ENCODE results near the gene HIPK2. TPM values are rescaled to one million over a fixed set of nuclear protein-coding genes. Genes with fewer than 3 reads are reported as not detected.

HIPK2 gene
- total RNA-seq, 1 donor from 2014 or later: 5.8 TPM

DNA sequence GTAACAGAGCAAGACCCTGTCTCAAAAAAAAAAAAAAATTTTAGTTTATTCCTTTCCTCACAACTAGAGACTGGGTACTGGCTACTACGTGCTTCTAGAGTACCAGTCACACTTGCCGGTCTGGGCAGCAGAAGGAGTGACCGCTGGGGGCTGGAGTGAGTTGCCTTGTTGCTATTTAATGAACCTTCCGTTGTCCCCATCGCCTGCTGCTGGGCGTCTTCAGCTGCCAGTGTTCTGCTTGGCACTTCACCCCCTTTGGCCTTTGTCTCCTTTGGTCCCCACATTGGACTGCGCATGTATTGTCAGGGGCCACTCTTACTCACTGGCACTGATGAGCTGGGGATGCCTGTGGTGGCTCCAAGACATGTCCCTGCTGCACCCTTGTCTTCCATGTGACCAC lies 143.7 kb downstream of the HIPK2 start:
- H3K27me3 ChIP-seq (ENCODE audit: control insufficient read depth, insufficient read depth, low read length): no peaks in the 10 kb centered on the region
- TF ChIP-seq CTCF (IDR thresholded peaks at IDR 0.05; ENCODE audit: insufficient read depth, low read length, severe bottlenecking): no peak
- peaks cover 12% of the 10 kb centered on the region for H3K36me3 ChIP-seq (ENCODE audit: control insufficient read depth, insufficient read depth, low read length)
- DNase-seq (ENCODE audit: low read depth) (no peak), FAIRE-seq (no peak)
- no peak overlapping the region for H3K4me3 ChIP-seq (ENCODE audit: low read depth, low read length)

DNA sequence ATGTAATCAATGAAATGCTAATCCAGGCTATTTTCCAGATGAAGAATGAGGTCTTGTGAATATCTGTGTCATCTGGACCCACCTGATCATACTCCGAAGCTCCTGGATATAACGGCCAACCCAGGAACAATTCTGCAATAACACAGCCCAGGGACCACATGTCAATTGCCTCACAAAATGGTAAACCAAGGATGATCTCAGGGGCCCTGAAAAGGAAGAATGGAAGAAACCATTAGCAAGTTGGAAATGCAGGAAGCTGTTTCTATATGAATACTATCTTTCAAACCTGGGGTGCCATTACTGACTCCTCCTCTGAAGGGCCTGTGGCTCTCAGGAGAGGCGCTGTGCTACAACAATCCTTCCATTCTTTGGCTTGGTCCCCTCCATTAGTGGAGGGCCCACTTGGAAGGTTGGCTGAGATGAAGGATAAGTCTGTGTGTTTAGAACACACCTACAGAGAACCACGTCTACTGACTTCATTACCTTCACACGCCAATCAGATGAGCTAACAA lies 146.2 kb downstream of the HIPK2 start:
- no peaks in the 10 kb centered on the region for H3K27me3 ChIP-seq (ENCODE audit: control insufficient read depth, insufficient read depth, low read length)
- FAIRE-seq: no peak

DNA sequence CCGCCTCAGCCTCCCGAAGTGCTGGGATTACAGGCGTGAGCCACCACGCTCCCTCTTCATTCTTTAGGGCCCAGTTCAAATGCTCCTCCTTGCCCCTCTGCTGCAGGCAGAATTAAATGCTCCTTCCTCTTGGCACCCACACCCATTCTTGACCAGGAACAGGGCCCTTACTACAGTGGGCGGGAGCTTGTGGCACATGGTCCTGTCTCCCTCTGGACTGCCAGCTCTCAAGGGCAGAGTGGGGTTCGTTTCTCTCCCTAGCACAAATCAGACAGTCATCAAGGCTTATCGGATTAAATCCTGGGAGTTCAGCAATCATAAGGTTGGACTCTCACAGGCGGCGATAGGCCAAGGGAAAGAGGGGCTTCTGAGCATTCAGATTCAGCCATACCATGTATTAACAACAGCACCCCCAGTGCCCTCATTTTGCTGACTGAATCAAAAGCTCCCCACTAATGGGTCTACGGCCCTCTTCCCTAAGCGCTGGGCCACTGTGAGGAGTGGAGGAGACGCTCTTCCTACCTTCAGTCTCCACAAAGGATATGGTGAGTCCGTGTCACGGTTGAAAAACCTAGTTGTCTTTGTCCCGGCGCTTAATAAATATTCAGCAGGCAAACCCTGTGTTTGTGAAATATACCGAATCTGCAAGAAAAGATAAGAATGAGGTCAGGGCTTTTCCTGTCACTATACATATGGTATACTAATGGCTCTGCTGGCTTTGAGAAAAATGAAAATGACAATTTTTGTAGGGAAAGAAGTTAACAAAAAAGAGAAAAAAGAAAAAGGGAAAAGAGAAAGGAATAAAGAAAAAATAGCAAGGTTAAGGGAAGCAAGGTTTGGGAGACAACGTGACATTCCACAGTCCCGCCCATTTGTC lies 146.9 kb downstream of the HIPK2 start:
- FAIRE-seq: no peak
- no peak for TF ChIP-seq CTCF (IDR thresholded peaks at IDR 0.05; ENCODE audit: insufficient read depth, low read length, severe bottlenecking)
- H3K27me3 ChIP-seq (ENCODE audit: control insufficient read depth, insufficient read depth, low read length): no peaks in the 10 kb centered on the region
- H3K36me3 ChIP-seq (ENCODE audit: control insufficient read depth, insufficient read depth, low read length): peaks cover 18% of the 10 kb centered on the region
- no peak for DNase-seq (ENCODE audit: low read depth)
- H3K4me3 ChIP-seq (ENCODE audit: low read depth, low read length): no peak overlapping the region

More for the DNA sequence above, 146.2 kb downstream of the HIPK2 start:
- Histone ChIP-seq H3K4me3 (ENCODE audit: low read depth, low read length) (no peak overlapping the region), H3K36me3 (ENCODE audit: control insufficient read depth, insufficient read depth, low read length) (peaks cover 14% of the 10 kb centered on the region)
- TF ChIP-seq CTCF (IDR thresholded peaks at IDR 0.05; ENCODE audit: insufficient read depth, low read length, severe bottlenecking): no peak
- no peak for DNase-seq (ENCODE audit: low read depth)

- Histone ChIP-seq H3K36me3 (ENCODE audit: control insufficient read depth, insufficient read depth, low read length) (peaks cover 19% of the 10 kb centered on the region), H3K4me3 (ENCODE audit: low read depth, low read length) (no peak overlapping the region), H3K27me3 (ENCODE audit: control insufficient read depth, insufficient read depth, low read length) (no peaks in the 10 kb centered on the region)
- DNase-seq (ENCODE audit: low read depth): no peak
- TF ChIP-seq CTCF (IDR thresholded peaks at IDR 0.05; ENCODE audit: insufficient read depth, low read length, severe bottlenecking): no peak
- FAIRE-seq: no peak
These were observed 148.3 kb downstream of the HIPK2 start for GRCh38 chr7:139629392-139630082.

DNA sequence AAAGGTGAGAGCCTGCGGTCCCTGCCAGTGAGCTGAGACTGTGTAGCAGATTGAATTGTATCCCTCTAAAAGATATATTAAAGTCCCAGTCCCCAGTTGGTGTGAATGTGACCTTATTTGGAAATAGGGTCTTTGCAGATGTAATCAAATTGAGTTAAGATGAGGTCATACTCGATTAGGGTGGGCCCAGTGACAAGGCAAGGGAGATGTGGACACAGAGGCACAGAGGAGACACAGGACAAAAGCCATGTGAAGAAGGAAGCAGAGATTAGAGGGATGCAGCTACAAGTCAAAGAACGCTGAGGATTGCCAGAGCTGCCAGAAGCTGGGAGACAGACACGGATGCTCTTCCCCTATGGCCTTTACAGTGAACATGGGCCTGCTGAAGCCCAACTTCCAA lies 150.0 kb downstream of the HIPK2 start:
- no peaks in the 10 kb centered on the region for H3K27me3 ChIP-seq (ENCODE audit: control insufficient read depth, insufficient read depth, low read length)
- no peak overlapping the region for H3K4me3 ChIP-seq (ENCODE audit: low read depth, low read length)
- FAIRE-seq: no peak
- no peak for TF ChIP-seq CTCF (IDR thresholded peaks at IDR 0.05; ENCODE audit: insufficient read depth, low read length, severe bottlenecking)
- DNase-seq (ENCODE audit: low read depth): no peak
- H3K36me3 ChIP-seq (ENCODE audit: control insufficient read depth, insufficient read depth, low read length): peaks cover 19% of the 10 kb centered on the region

Measured in bronchial epithelial cell (primary cell).